HepG2 (cell line): ENCODE data around the gene ARIH2. TPM values are rescaled to one million over a fixed set of nuclear protein-coding genes. Genes with fewer than 3 reads are reported as not detected.

ENCODE experiments used
- ARNTL ChIP-seq: sonication (generic); formaldehyde crosslinking; IDR thresholded peaks from 2 replicates; pipeline ENCODE4 v1.4.0; 2020; ENCODE audit warnings: mild to moderate bottlenecking, missing genetic modification reagents
- BRCA1 ChIP-seq: sonication (generic); formaldehyde crosslinking; IDR thresholded peaks from 2 replicates; pipeline ENCODE4 v1.4.0; 2020; ENCODE audit warnings: missing genetic modification reagents
- CBFB ChIP-seq: sonication (generic); formaldehyde crosslinking; IDR thresholded peaks from 2 replicates; pipeline ENCODE4 v1.4.0; 2020; ENCODE audit warnings: missing genetic modification reagents
- CENPX ChIP-seq: sonication (generic); formaldehyde crosslinking; IDR thresholded peaks from 2 replicates; pipeline ENCODE4 v1.9.0; 2021; ENCODE audit warnings: mild to moderate bottlenecking, missing genetic modification reagents, moderate library complexity
- HDAC2 ChIP-seq: sonication (generic); formaldehyde crosslinking; IDR thresholded peaks from 2 replicates; pipeline ENCODE4 v1.4.0; 2020; ENCODE audit warnings: missing genetic modification reagents
- HNF4A ChIP-seq: sonication (generic); formaldehyde crosslinking; IDR thresholded peaks from 2 replicates; pipeline ENCODE4 v1.4.0; 2020; ENCODE audit warnings: missing genetic modification reagents
- KAT7 ChIP-seq: IDR thresholded peaks from 2 replicates; pipeline ENCODE4 v1.6.1; 2018; ENCODE audit warnings: borderline replicate concordance, missing compliant biosample characterization
- PCBP1 ChIP-seq: fragments of 200-400 bp; formaldehyde crosslinking; IDR thresholded peaks from 2 replicates; pipeline ENCODE4 v1.6.1; 2017; ENCODE audit warnings: mild to moderate bottlenecking, low read depth, low read length, borderline replicate concordance
- RFX5 ChIP-seq: IDR thresholded peaks from 2 replicates; pipeline ENCODE4 v1.6.1; 2011; ENCODE audit warnings: low read depth, low read length, improper control_type of control experiment
- SIX1 ChIP-seq: sonication (generic); formaldehyde crosslinking; IDR thresholded peaks from 2 replicates; pipeline ENCODE4 v1.4.0; 2020; ENCODE audit warnings: missing genetic modification reagents, borderline replicate concordance
- WIZ ChIP-seq: sonication (generic); formaldehyde crosslinking; IDR thresholded peaks from 2 replicates; pipeline ENCODE4 v1.5.1; 2020; ENCODE audit warnings: mild to moderate bottlenecking, missing genetic modification reagents
- ZNF230 ChIP-seq: sonication (generic); formaldehyde crosslinking; IDR thresholded peaks from 2 replicates; pipeline ENCODE4 v1.4.0; 2020; ENCODE audit warnings: mild to moderate bottlenecking, missing genetic modification reagents
- ZNF562 ChIP-seq: sonication (generic); formaldehyde crosslinking; IDR thresholded peaks from 2 replicates; pipeline ENCODE4 v1.8.0; 2022; ENCODE audit warnings: missing genetic modification reagents, borderline replicate concordance
- ZNF709 ChIP-seq: sonication (generic); formaldehyde crosslinking; IDR thresholded peaks from 2 replicates; pipeline ENCODE4 v1.5.0; 2020; ENCODE audit warnings: mild to moderate bottlenecking, missing genetic modification reagents
- polyA plus RNA-seq, 8 experiments: library from polyadenylated mRNA; depleted of rRNA in 3 of 8; stranded (reverse) in 7 of 8; unstranded in 1 of 8; fragments of >200 nt; fragmentation: Illumina TruSeq in 4 of 8; extraction: Trizol in 4 of 8; gene quantifications; 2 replicates each; pipeline versions ENCODE4 v1.2.1 to v1.2.3, GENCODE V29; 2011 to 2016; ENCODE audit warnings: low read depth in 4 of 8, missing spikeins in 1 of 8, mixed read lengths in 1 of 8; ENCODE audit not compliant: insufficient read depth in 1 of 8
- total RNA-seq, 5 experiments: library from RNA; depleted of rRNA; stranded (reverse); fragments of >200 nt; fragmentation: Illumina TruSeq; extraction: Trizol; gene quantifications; 2 replicates each; pipeline ENCODE4 v1.2.3, GENCODE V29; 2016; ENCODE audit warnings: low read depth in 1 of 5
- TF ChIP-seq, protein P1 (sequence below): sonication (generic); formaldehyde crosslinking; IDR thresholded peaks from 2 replicates; pipeline ENCODE4 v1.8.1; 2022; ENCODE audit warnings: low read depth, mild to moderate bottlenecking, missing genetic modification reagents
- TF ChIP-seq, protein P2 (sequence below): sonication (generic); formaldehyde crosslinking; IDR thresholded peaks from 2 replicates; pipeline ENCODE4 v1.8.1; 2023; ENCODE audit warnings: missing genetic modification reagents, mild to moderate bottlenecking, borderline replicate concordance
- TF ChIP-seq, protein P3 (sequence below): IDR thresholded peaks from 2 replicates; pipeline ENCODE4 v1.6.1; 2016; ENCODE audit warnings: missing compliant biosample characterization, missing genetic modification reagents, borderline replicate concordance
- TF ChIP-seq, protein P4 (sequence below): sonication (generic); formaldehyde crosslinking; IDR thresholded peaks from 2 replicates; pipeline ENCODE4 v1.5.0; 2020; ENCODE audit warnings: mild to moderate bottlenecking, missing genetic modification reagents, borderline replicate concordance
- TF ChIP-seq, protein P5 (sequence below): sonication (generic); formaldehyde crosslinking; IDR thresholded peaks from 2 replicates; pipeline ENCODE4 v1.4.0; 2020; ENCODE audit warnings: missing genetic modification reagents, low read depth, mild to moderate bottlenecking, borderline replicate concordance
- TF ChIP-seq, protein P6 (sequence below): sonication (generic); formaldehyde crosslinking; IDR thresholded peaks from 2 replicates; pipeline ENCODE4 v1.5.0; 2020; ENCODE audit warnings: mild to moderate bottlenecking, missing genetic modification reagents

The ARIH2 gene
- total and polyA plus RNA-seq, 2 of the 13 experiments (the other 11 are each of a cell fraction or from before 2014, with no cell fraction given): 64.8 to 83.3 TPM

DNA sequence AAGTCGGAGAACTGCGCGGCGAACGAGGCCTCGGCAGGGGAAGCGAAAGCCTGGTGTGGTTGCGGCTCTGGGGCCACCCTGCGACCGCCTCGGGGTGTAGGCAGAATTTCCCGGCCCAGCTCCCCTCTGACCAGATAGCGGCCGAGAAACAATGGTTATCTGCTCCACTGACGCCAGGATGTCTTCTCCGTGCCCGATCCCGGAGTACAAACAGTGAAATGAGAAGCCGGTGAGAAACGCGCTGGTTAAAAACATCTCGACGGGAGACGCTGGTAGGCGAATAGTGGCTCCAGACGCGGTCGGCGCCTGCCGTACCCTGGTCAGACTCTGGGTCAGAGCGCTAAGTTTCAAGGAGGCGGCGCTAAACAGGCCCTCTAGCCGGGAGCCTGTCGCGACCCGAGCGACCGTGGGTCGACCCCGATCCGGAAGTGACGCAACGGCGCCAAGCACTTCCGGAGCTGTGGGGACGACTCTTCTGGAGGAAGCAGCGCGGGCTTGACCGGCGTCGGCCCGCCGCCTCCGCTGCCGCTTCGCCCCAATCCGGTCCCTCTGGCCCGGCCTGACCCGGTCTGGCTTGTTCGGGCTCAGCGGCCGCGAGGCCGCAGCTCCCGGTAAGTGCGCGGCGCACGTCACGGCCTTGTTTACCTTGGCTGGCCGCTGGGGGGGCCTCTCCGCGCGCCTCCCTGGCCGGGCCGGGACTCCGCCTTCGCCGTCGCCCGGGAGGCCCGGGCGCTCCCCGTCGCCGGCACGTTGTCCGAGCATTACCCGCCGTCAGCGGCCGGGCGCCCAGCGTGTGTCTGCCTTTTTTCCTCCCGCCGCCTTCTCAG is at the start of gene ARIH2 (continued):
- TF ChIP-seq, protein P1, sequence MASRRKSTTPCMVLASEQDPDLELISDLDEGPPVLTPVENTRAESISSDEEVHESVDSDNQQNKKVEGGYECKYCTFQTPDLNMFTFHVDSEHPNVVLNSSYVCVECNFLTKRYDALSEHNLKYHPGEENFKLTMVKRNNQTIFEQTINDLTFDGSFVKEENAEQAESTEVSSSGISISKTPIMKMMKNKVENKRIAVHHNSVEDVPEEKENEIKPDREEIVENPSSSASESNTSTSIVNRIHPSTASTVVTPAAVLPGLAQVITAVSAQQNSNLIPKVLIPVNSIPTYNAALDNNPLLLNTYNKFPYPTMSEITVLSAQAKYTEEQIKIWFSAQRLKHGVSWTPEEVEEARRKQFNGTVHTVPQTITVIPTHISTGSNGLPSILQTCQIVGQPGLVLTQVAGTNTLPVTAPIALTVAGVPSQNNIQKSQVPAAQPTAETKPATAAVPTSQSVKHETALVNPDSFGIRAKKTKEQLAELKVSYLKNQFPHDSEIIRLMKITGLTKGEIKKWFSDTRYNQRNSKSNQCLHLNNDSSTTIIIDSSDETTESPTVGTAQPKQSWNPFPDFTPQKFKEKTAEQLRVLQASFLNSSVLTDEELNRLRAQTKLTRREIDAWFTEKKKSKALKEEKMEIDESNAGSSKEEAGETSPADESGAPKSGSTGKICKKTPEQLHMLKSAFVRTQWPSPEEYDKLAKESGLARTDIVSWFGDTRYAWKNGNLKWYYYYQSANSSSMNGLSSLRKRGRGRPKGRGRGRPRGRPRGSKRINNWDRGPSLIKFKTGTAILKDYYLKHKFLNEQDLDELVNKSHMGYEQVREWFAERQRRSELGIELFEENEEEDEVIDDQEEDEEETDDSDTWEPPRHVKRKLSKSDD: no peak
- TF ChIP-seq, protein P2, sequence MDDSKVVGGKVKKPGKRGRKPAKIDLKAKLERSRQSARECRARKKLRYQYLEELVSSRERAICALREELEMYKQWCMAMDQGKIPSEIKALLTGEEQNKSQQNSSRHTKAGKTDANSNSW (CRISPR knock-in tag): no peak
- TF ChIP-seq ZNF230 (CRISPR knock-in tag) (no peak; the same call in 1 of the 2 replicates), WIZ (CRISPR knock-in tag) (peak; percentile 50; the same call in 1 of the 2 replicates), HDAC2 (peak; percentile 77), BRCA1 (peak; percentile 72; the same call in 1 of the 2 replicates), RFX5 (no peak), PCBP1 (0 out of 2 replicates have a peak, but pooled peaks have one; percentile 32), SIX1 (CRISPR knock-in tag) (peak; percentile 23; the same call in 1 of the 2 replicates), HNF4A (CRISPR knock-in tag) (peak; percentile 44), ZNF709 (CRISPR knock-in tag) (peak; percentile 82), KAT7 (CRISPR knock-in tag) (0 out of 2 replicates have a peak, but pooled peaks have one; percentile 63), CBFB (CRISPR knock-in tag) (peak; percentile 69), ZNF562 (CRISPR knock-in tag) (no peak), CENPX (CRISPR knock-in tag) (no peak), ARNTL (CRISPR knock-in tag) (0 out of 2 replicates have a peak, but pooled peaks have one; percentile 4)
- TF ChIP-seq, protein P3, sequence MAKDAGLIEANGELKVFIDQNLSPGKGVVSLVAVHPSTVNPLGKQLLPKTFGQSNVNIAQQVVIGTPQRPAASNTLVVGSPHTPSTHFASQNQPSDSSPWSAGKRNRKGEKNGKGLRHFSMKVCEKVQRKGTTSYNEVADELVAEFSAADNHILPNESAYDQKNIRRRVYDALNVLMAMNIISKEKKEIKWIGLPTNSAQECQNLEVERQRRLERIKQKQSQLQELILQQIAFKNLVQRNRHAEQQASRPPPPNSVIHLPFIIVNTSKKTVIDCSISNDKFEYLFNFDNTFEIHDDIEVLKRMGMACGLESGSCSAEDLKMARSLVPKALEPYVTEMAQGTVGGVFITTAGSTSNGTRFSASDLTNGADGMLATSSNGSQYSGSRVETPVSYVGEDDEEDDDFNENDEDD (CRISPR knock-in tag): no peak
- TF ChIP-seq, protein P4, sequence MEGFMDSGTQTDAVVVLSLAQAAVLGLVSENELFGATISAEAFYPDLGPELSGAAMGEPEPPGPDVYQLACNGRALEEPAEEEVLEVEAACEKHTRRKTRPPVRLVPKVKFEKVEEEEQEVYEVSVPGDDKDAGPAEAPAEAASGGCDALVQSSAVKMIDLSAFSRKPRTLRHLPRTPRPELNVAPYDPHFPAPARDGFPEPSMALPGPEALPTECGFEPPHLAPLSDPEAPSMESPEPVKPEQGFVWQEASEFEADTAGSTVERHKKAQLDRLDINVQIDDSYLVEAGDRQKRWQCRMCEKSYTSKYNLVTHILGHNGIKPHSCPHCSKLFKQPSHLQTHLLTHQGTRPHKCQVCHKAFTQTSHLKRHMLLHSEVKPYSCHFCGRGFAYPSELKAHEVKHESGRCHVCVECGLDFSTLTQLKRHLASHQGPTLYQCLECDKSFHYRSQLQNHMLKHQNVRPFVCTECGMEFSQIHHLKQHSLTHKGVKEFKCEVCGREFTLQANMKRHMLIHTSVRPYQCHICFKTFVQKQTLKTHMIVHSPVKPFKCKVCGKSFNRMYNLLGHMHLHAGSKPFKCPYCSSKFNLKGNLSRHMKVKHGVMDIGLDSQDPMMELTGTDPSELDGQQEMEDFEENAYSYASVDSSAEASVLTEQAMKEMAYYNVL (CRISPR knock-in tag): 0 out of 2 replicates have a peak, but pooled peaks have one; percentile 26
- TF ChIP-seq, protein P5, sequence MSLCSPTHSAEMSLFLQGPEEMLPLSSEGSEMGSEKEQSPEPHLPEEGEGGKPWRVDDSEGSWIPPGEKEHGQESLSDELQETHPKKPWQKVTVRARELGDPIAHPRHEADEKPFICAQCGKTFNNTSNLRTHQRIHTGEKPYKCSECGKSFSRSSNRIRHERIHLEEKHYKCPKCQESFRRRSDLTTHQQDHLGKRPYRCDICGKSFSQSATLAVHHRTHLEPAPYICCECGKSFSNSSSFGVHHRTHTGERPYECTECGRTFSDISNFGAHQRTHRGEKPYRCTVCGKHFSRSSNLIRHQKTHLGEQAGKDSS (CRISPR knock-in tag): no peak
- TF ChIP-seq, protein P6, sequence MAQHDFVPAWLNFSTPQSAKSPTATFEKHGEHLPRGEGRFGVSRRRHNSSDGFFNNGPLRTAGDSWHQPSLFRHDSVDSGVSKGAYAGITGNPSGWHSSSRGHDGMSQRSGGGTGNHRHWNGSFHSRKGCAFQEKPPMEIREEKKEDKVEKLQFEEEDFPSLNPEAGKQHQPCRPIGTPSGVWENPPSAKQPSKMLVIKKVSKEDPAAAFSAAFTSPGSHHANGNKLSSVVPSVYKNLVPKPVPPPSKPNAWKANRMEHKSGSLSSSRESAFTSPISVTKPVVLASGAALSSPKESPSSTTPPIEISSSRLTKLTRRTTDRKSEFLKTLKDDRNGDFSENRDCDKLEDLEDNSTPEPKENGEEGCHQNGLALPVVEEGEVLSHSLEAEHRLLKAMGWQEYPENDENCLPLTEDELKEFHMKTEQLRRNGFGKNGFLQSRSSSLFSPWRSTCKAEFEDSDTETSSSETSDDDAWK: no peak
